Mononuclear cell (primary cell): Measurements from ENCODE around the gene S100PBP. TPM values are rescaled to one million over a fixed set of nuclear protein-coding genes. Genes with fewer than 3 reads are reported as not detected.

ENCODE experiments used
- H3K27me3 ChIP-seq: 2 replicates; pipeline ENCODE4 v1.6.0; 2011; ENCODE audit warnings: low read length, control low read depth; ENCODE audit not compliant: insufficient read depth
- H3K4me1 ChIP-seq: 2 replicates; pipeline ENCODE4 v1.5.1; 2011; ENCODE audit warnings: mild to moderate bottlenecking, low read length, control low read depth; ENCODE audit not compliant: insufficient read depth
- H3K4me3 ChIP-seq: 2 replicates; pipeline ENCODE4 v1.5.1; 2011; ENCODE audit warnings: mild to moderate bottlenecking, low read length, moderate library complexity
- H3K9me3 ChIP-seq: 2 replicates; pipeline ENCODE4 v1.5.1; 2011; ENCODE audit warnings: low read depth, mild to moderate bottlenecking, control low read depth, low read length
- total RNA-seq: library from RNA; depleted of rRNA; stranded (reverse); fragments of >200 nt; gene quantifications from one replicate; pipeline ENCODE4 v1.2.3, GENCODE V29; 2012

Gene S100PBP
- total RNA-seq, 1 donor: 18.5 TPM

DNA sequence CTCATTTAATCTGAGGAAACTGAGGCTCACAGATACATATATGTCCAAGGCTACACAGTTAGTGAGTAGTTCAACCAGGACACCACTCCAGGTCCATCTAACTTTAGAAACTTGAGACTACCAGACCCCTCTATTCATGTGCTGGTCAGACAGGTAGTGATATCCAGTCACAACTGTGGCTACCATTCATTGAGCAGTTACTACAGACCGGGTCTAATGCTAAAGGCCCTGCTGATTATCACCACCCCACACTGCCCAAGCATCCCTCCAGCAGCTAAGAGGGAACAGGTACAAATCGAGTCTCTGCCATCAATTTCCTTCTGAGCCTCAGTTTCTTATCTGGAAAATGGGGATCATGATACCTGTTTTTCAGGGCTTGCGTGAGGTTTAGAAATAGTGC, 74.2 kb downstream of the S100PBP start:
- H3K4me1 ChIP-seq: peaks cover 8% of the 10 kb centered on the region
- H3K9me3 ChIP-seq: no peaks in the 10 kb centered on the region
- no peak overlapping the region for H3K4me3 ChIP-seq
- peaks cover 46% of the 10 kb centered on the region for H3K27me3 ChIP-seq

DNA sequence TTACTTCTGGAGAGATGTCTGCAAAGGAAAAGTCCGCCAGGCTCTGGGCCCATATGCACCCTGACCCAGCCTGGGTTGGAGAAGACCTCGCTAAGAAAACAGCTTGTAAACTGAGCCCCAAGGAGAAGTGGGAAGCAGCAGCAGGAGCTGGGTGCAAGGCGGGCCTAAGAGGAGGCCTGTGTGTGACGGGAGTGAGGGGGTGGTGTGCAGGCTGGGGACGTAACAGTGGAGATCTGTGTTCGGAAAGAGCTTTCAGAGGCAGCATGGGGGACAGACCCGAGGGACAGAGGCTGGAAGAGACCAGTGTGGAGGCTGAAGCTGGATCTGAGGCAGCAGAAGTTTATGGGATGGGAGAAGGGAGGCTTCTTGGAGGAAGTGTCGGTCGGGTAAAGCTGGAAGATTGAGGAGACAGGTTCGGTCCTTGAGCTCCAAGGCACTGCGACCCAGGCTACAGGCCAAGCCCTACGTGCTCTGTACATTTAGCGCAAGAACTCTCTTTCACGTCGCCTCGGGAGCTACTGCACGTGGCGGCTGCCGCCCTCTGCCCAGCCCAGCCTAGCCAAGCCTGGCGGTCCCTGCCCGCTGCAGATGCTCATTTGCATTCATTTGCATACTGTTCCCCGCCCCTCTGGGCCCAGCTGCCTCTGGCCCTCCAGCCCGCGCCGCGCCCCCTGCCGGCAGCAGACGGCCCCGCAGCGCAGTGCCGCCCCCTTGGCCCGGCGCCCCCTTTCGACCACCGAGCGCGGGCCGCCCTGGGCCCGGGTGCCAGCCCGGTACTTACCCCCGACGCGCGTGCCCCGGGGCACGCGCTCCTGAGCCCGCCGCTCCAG, 75.1 kb downstream of the S100PBP start:
- H3K4me3 ChIP-seq: no peak overlapping the region
- H3K4me1 ChIP-seq: peaks cover 8% of the 10 kb centered on the region
- H3K27me3 ChIP-seq: peaks cover 37% of the 10 kb centered on the region
- no peaks in the 10 kb centered on the region for H3K9me3 ChIP-seq

DNA sequence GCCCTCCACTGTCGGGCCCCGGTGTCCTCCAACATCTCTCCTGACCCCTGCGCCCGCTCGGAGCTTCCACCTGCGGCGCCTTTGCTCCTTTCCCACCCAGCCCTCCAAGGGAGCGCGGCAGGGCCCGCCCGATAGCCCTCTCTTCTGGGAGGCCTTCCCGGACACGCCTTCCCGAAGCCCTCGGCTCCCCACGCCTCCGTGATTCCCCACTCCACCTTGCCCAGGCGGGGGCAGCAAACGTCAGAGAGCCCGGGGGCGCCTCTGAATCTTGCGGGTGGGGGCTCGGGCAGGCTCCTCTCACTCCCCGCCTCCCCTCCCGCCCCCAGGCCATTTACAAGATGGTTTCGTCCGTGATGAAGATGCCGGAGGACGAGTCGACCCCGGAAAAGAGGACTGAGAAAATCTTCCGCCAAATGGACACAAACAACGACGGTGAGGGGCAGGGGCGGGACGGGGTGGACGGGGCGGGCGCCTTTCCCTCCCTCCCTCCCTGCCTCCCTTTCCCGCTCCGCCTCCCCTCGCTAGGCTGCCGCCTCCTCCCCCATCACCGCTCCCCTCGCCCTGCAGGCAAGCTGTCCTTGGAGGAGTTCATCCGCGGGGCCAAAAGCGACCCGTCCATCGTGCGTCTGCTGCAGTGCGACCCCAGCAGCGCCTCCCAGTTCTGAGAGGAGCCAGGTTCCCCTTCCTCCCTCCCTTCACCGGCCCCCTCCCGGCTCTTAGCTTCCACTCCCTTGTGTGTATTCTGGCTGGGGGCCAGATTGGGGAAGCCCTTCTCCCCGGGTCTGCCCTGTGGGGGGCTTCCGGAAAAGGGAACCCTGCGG, 76.0 kb downstream of the S100PBP start:
- Histone ChIP-seq H3K4me1 (peaks cover 8% of the 10 kb centered on the region), H3K27me3 (peaks cover 32% of the 10 kb centered on the region), H3K9me3 (no peaks in the 10 kb centered on the region), H3K4me3 (no peak overlapping the region)

GRCh38 chr1:32894019-32894600, 76.7 kb downstream of the S100PBP start:
- Histone ChIP-seq H3K27me3 (peaks cover 32% of the 10 kb centered on the region), H3K9me3 (no peaks in the 10 kb centered on the region), H3K4me3 (no peak overlapping the region), H3K4me1 (peaks cover 8% of the 10 kb centered on the region)

DNA sequence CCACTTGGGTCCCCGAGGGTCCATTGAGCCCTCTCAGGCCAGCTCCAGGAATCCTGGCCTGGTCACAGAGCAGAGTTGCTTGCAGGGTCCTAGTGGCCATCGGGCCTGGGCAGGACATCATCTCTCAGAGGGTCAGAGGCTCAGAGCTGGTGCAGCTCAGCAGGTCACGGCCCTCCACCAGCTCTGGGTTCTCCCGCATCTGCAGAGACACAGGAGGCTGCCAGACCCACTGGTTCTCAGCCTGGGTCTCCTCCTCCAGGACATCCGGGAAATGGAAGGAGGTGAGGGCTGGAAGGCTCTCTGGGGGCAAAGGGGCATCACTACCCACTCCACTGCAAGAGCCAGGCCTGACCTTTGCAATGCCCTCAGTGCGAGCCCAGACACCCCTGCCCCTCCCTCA, 77.2 kb downstream of the S100PBP start:
- no peaks in the 10 kb centered on the region for H3K9me3 ChIP-seq
- peaks cover 35% of the 10 kb centered on the region for H3K27me3 ChIP-seq
- H3K4me3 ChIP-seq: no peak overlapping the region
- H3K4me1 ChIP-seq: peaks cover 8% of the 10 kb centered on the region

GRCh38 chr1:32895325-32896215, 78.1 kb downstream of the S100PBP start:
- no peaks in the 10 kb centered on the region for H3K9me3 ChIP-seq
- H3K27me3 ChIP-seq: peaks cover 40% of the 10 kb centered on the region

GRCh38 chr1:32896451-32896850, 79.0 kb downstream of the S100PBP start:
- H3K4me3 ChIP-seq: no peak overlapping the region
- H3K4me1 ChIP-seq: peaks cover 15% of the 10 kb centered on the region
- H3K9me3 ChIP-seq: no peaks in the 10 kb centered on the region
- peaks cover 36% of the 10 kb centered on the region for H3K27me3 ChIP-seq

More at GRCh38 chr1:32895325-32896215, 78.1 kb downstream of the S100PBP start:
- Histone ChIP-seq H3K4me1 (peaks cover 9% of the 10 kb centered on the region), H3K4me3 (no peak overlapping the region)

- Histone ChIP-seq H3K9me3 (no peaks in the 10 kb centered on the region), H3K4me1 (peaks cover 15% of the 10 kb centered on the region), H3K27me3 (peaks cover 35% of the 10 kb centered on the region), H3K4me3 (no peak overlapping the region)
Observed at GRCh38 chr1:32897082-32898049, 79.9 kb downstream of the S100PBP start.

DNA sequence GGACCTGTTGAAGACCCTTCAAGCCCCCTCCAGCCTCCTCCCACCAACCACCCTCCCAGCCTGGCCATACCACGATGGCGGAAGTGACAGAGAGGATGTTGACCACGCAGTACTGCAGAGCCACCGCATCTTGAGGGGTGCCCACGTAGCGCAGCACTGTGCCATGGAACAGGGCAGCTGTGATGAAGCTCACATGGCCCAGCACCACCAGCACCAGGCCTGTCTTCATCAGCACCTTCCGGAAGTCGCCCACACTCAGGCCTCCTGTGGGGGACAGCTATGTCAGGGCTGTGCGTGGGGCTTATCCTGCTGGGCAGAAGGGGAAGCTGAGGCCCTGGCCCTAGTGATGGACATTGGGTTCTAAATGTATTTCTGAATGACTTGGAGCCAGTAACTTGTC, 80.6 kb downstream of the S100PBP start:
- Histone ChIP-seq H3K4me1 (peaks cover 10% of the 10 kb centered on the region), H3K27me3 (peaks cover 35% of the 10 kb centered on the region), H3K4me3 (no peak overlapping the region), H3K9me3 (no peaks in the 10 kb centered on the region)

GRCh38 chr1:32898958-32899357, 81.5 kb downstream of the S100PBP start:
- peaks cover 35% of the 10 kb centered on the region for H3K27me3 ChIP-seq
- no peaks in the 10 kb centered on the region for H3K9me3 ChIP-seq

GRCh38 chr1:32899586-32900296, 82.3 kb downstream of the S100PBP start:
- H3K27me3 ChIP-seq: peaks cover 33% of the 10 kb centered on the region

More at GRCh38 chr1:32898958-32899357, 81.5 kb downstream of the S100PBP start:
- H3K4me1 ChIP-seq: peaks cover 7% of the 10 kb centered on the region
- H3K4me3 ChIP-seq: no peak overlapping the region

DNA sequence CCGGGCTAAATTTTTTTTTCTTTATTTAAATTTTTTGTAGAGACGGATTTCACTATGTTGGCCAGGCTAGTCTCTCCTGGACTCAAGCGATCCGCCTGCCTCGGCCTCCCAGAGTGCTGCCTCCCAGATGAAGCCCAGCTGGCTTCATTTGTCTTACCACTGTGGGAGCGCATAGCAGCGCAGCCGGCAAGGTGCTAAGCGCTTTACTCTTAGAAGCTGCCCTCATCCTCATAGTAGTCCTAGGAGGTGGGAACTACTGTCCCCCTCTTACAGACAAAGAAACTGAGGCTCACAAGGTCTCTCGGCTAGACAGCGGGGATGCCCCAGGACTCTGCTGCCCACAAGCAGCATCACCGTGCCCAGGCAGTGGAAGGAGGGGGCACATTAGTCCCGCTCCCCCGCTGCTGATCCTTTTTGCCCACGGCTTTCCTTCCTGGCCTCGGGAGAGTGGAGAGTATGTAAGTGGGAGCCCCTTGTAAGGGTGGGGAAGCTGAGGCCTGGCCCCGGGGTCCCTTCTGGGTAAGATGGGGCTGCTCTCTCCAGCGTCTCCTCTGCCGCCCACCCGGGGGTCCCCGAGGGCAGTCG, 83.0 kb downstream of the S100PBP start:
- H3K4me1 ChIP-seq: peaks cover 7% of the 10 kb centered on the region
- H3K4me3 ChIP-seq: no peak overlapping the region
- peaks cover 34% of the 10 kb centered on the region for H3K27me3 ChIP-seq
- no peaks in the 10 kb centered on the region for H3K9me3 ChIP-seq

More at GRCh38 chr1:32899586-32900296, 82.3 kb downstream of the S100PBP start:
- no peaks in the 10 kb centered on the region for H3K9me3 ChIP-seq
- H3K4me3 ChIP-seq: no peak overlapping the region
- H3K4me1 ChIP-seq: peaks cover 7% of the 10 kb centered on the region
